SK-N-SH (cell line): ENCODE results near the gene HHAT. TPM values are rescaled to one million over a fixed set of nuclear protein-coding genes. Genes with fewer than 3 reads are reported as not detected.

Source experiments
- CTCF ChIA-PET: fragments of 300-600, 350-600 bp; formaldehyde crosslinking; extraction: SDS; loops from one replicate; lab custom pipeline; 2021; lab: Yijun Ruan, JAX
- POLR2A ChIA-PET: fragments of 350-600 bp; sonication (Branson Sonifier 250); formaldehyde crosslinking; extraction: SDS; loops from one replicate; lab custom pipeline; 2020; ENCODE audit warnings: antibody characterized with exemption, inconsistent platforms; lab: Yijun Ruan, JAX
- DNase-seq: peaks from one replicate; pipeline ENCODE4 v3.0.0; 2012
- H2AFZ ChIP-seq: fragments of 200-600 bp; sonication (generic); 2 replicates; pipeline ENCODE4 v1.8.1; 2016; ENCODE audit warnings: antibody characterized with exemption, mild to moderate bottlenecking, low read depth
- H3F3A ChIP-seq: fragments of 200-600 bp; sonication (generic); replicated peaks from 2 replicates; pipeline ENCODE3; 2016; ENCODE audit warnings: antibody characterized with exemption, mild to moderate bottlenecking; ENCODE audit not compliant: insufficient read depth
- H3K27ac ChIP-seq, 2 experiments: fragments of 200-500 bp in 1 of 2; fragments of 200-600 bp in 1 of 2; sonication (Bioruptor generic) in 1 of 2; sonication (generic), shearing (Covaris generic) in 1 of 2; 2 replicates each; pipeline versions ENCODE4 v1.5.1 to v1.6.1; 2014 to 2016; ENCODE audit warnings: low read depth in 2 of 2, inconsistent platforms in 1 of 2, low read length in 1 of 2, mild to moderate bottlenecking in 1 of 2, mixed read lengths in 1 of 2
- H3K27me3 ChIP-seq: fragments of 200-600 bp; sonication (generic), shearing (Covaris generic); 2 replicates; pipeline ENCODE4 v1.6.1; 2016; ENCODE audit warnings: mixed run types; ENCODE audit not compliant: insufficient read depth
- H3K36me3 ChIP-seq, 2 experiments: fragments of 200-500 bp in 1 of 2; fragments of 200-600 bp in 1 of 2; sonication (Bioruptor generic) in 1 of 2; sonication (generic) in 1 of 2; replicated peaks in 1 of 2; 2 replicates each; pipeline versions ENCODE3 to v1.5.1; 2014 to 2016; ENCODE audit warnings: low read length in 1 of 2, mild to moderate bottlenecking in 1 of 2; ENCODE audit not compliant: insufficient read depth in 2 of 2, control insufficient read depth in 1 of 2
- H3K4me1 ChIP-seq, 2 experiments: fragments of 200-500 bp in 1 of 2; fragments of 200-600 bp in 1 of 2; sonication (Bioruptor generic) in 1 of 2; sonication (generic), shearing (Covaris generic) in 1 of 2; 2 replicates each; pipeline versions ENCODE4 v1.5.1 to v1.6.1; 2014 to 2016; ENCODE audit warnings: low read depth in 1 of 2, low read length in 1 of 2, mixed run types in 1 of 2; ENCODE audit not compliant: insufficient read depth in 2 of 2, control insufficient read depth in 1 of 2
- H3K4me2 ChIP-seq: fragments of 200-600 bp; sonication (generic), shearing (Covaris generic); 2 replicates; pipeline ENCODE4 v1.6.1; 2017; ENCODE audit warnings: mixed run types
- H3K4me3 ChIP-seq, 2 experiments: fragments of 200-500 bp in 1 of 2; fragments of 200-600 bp in 1 of 2; sonication (Bioruptor generic) in 1 of 2; sonication (generic), shearing (Covaris generic) in 1 of 2; 2 replicates each; pipeline versions ENCODE4 v1.5.1 to v1.8.1; 2014 to 2016; ENCODE audit warnings: low read depth in 2 of 2, inconsistent platforms in 1 of 2, low read length in 1 of 2, mild to moderate bottlenecking in 1 of 2, mixed read lengths in 1 of 2, moderate library complexity in 1 of 2
- H3K79me2 ChIP-seq: fragments of 200-600 bp; sonication (generic); 2 replicates; pipeline ENCODE4 v1.8.1; 2017; ENCODE audit warnings: mild to moderate bottlenecking; ENCODE audit not compliant: insufficient read depth
- H3K9ac ChIP-seq: fragments of 200-600 bp; sonication (generic); 2 replicates; pipeline ENCODE4 v1.6.1; 2017; ENCODE audit warnings: mixed run types
- H3K9me2 ChIP-seq: fragments of 200-600 bp; sonication (generic); 2 replicates; pipeline ENCODE4 v1.6.1; 2017; ENCODE audit warnings: mixed run types
- H3K9me3 ChIP-seq: fragments of 200-600 bp; sonication (generic); 2 replicates; pipeline ENCODE4 v1.6.1; 2017; ENCODE audit warnings: mixed run types, mild to moderate bottlenecking, moderate library complexity
- H4K20me1 ChIP-seq: fragments of 200-600 bp; sonication (generic); 2 replicates; pipeline ENCODE4 v1.6.1; 2017; ENCODE audit warnings: mild to moderate bottlenecking, mixed run types; ENCODE audit not compliant: insufficient read depth
- CHD2 ChIP-seq: fragments of 150-350 bp; IDR thresholded peaks from 2 replicates; pipeline ENCODE4 v1.6.1; 2018; ENCODE audit warnings: low read length; ENCODE audit not compliant: partially characterized antibody
- CTCF ChIP-seq: fragments of 200-600 bp; sonication (generic); IDR thresholded peaks from 2 replicates; pipeline ENCODE4 v1.6.1; 2017; ENCODE audit warnings: antibody characterized with exemption, mild to moderate bottlenecking, moderate library complexity
- MXI1 ChIP-seq: IDR thresholded peaks from 2 replicates; pipeline ENCODE4 v1.6.1; 2012; ENCODE audit warnings: mild to moderate bottlenecking, low read depth, low read length, improper control_type of control experiment
- REST ChIP-seq: IDR thresholded peaks from 2 replicates; pipeline ENCODE4 v1.6.1; 2012; ENCODE audit warnings: mild to moderate bottlenecking, low read depth, low read length, moderate library complexity
- RFX5 ChIP-seq: IDR thresholded peaks from 2 replicates; pipeline ENCODE4 v1.6.1; 2012; ENCODE audit warnings: mild to moderate bottlenecking, improper control_type of control experiment, low read length
- SMC3 ChIP-seq: IDR thresholded peaks from 2 replicates; pipeline ENCODE4 v1.6.1; 2012; ENCODE audit warnings: low read depth, low read length, improper control_type of control experiment
- YY1 ChIP-seq: IDR thresholded peaks from 2 replicates; pipeline ENCODE4 v1.4.0; 2012; ENCODE audit warnings: low read depth, mild to moderate bottlenecking
- ZBTB33 ChIP-seq: IDR thresholded peaks from 2 replicates; pipeline ENCODE4 v1.4.0; 2012; ENCODE audit warnings: low read depth, borderline replicate concordance
- WGBS: methylation state at CpG from one replicate; pipeline ENCODE4 v1.1.6; 2017; ENCODE audit warnings: low lambda C conversion rate; 5-methylcytosine and 5-hydroxymethylcytosine counted together
- polyA plus RNA-seq, 3 experiments: library from polyadenylated mRNA; depleted of rRNA; stranded (reverse); fragments of >200 nt; gene quantifications; 2 replicates each; pipeline ENCODE4 v1.2.3, GENCODE V29; 2012

Gene HHAT
- polyA plus RNA-seq, 1 of the 3 experiments (the other 2 are of a cell fraction): 8.1 TPM

GRCh38 chr1:210535761-210536160 lies 207.1 kb downstream of the HHAT start:
- Histone ChIP-seq H3K4me2 (no peak overlapping the region), H3K79me2 (no peaks in the 10 kb centered on the region), H3K9me2 (no peaks in the 10 kb centered on the region), H3K9ac (no peak overlapping the region), H4K20me1 (no peaks in the 10 kb centered on the region), H3K4me3 (no peak overlapping the region), H3K4me1 (peaks cover 0 to 54% of the 10 kb centered on the region in 2 experiments; a peak in 2 of 4 replicates), H3K27ac (peak overlapping the region in 1 of 2 experiments; percentile 86; a peak in 2 of 4 replicates), H3K9me3 (no peaks in the 10 kb centered on the region), H3F3A (no peaks in the 10 kb centered on the region), H3K36me3 (no peaks in the 10 kb centered on the region), H3K27me3 (no peaks in the 10 kb centered on the region), H2AFZ (no peak overlapping the region)
- DNase-seq: no peak
- 67% methylated on average over 4 of the region's 4 CpGs for WGBS
- TF ChIP-seq SMC3 (no peak), MXI1 (no peak), RFX5 (no peak), ZBTB33 (no peak), YY1 (no peak), CTCF (no peak), REST (no peak), CHD2 (no peak)
- POLR2A ChIA-PET: interaction anchor here (1.1 kb wide), 1 partner anchor 21 kb away, joined by 3 read pairs; no protein-coding TSS in a partner anchor
- CTCF ChIA-PET: interaction anchor here (1.3 to 2.4 kb wide), 5 partner anchors 8 to 599 kb away, joined by 3 to 23 read pairs (median 7); partner anchors contain the start of gene KCNH1
